H9 (cell line): ENCODE measurements around the gene CCDC191. TPM values are rescaled to one million over a fixed set of nuclear protein-coding genes. Genes with fewer than 3 reads are reported as not detected.

Source experiments
- DNase-seq: peaks from one replicate; pipeline ENCODE4 v3.0.0-alpha.2; 2017
- H2AFZ ChIP-seq: one replicate; pipeline ENCODE4 v1.6.1; 2013; ENCODE audit warnings: mild to moderate bottlenecking, low read length, control low read depth, moderate library complexity
- H2AK5ac ChIP-seq: 2 replicates; pipeline ENCODE4 v1.6.1; 2013; ENCODE audit warnings: low read length, control low read depth, mixed read lengths; ENCODE audit not compliant: insufficient read length
- H2BK120ac ChIP-seq: one replicate; pipeline ENCODE4 v1.6.1; 2013; ENCODE audit warnings: low read depth, mild to moderate bottlenecking, low read length, control low read depth, inconsistent platforms; ENCODE audit not compliant: poor library complexity, severe bottlenecking
- H2BK12ac ChIP-seq: 2 replicates; pipeline ENCODE4 v1.6.1; 2013; ENCODE audit warnings: low read length, control low read depth, mixed read lengths, low read depth; ENCODE audit not compliant: insufficient read length
- H2BK15ac ChIP-seq: 2 replicates; pipeline ENCODE4 v1.6.1; 2013; ENCODE audit warnings: low read depth, low read length, control low read depth
- H2BK20ac ChIP-seq: one replicate; pipeline ENCODE4 v1.6.1; 2013; ENCODE audit warnings: low read depth, mild to moderate bottlenecking, low read length, control low read depth, inconsistent platforms; ENCODE audit not compliant: poor library complexity, severe bottlenecking
- H2BK5ac ChIP-seq: 2 replicates; pipeline ENCODE4 v1.6.1; 2013; ENCODE audit warnings: low read length, control low read depth, mixed read lengths; ENCODE audit not compliant: insufficient read length
- H3K14ac ChIP-seq: 2 replicates; pipeline ENCODE4 v1.6.1; 2013; ENCODE audit warnings: low read length, control low read depth; ENCODE audit not compliant: insufficient read depth
- H3K18ac ChIP-seq: 2 replicates; pipeline ENCODE4 v1.6.1; 2013; ENCODE audit warnings: low read depth, mild to moderate bottlenecking, mixed read lengths, low read length, control low read depth; ENCODE audit not compliant: insufficient read length
- H3K23ac ChIP-seq: 2 replicates; pipeline ENCODE4 v1.6.1; 2013; ENCODE audit warnings: low read length, control low read depth, mixed read lengths, low read depth; ENCODE audit not compliant: insufficient read length
- H3K23me2 ChIP-seq: 2 replicates; pipeline ENCODE4 v1.6.1; 2013; ENCODE audit warnings: low read depth, mild to moderate bottlenecking, mixed read lengths, low read length, control low read depth; ENCODE audit not compliant: insufficient read length, poor library complexity, severe bottlenecking
- H3K27ac ChIP-seq: 2 replicates; pipeline ENCODE4 v1.5.1; 2013; ENCODE audit warnings: low read length, control low read depth, mixed read lengths, low read depth; ENCODE audit not compliant: insufficient read length
- H3K27me3 ChIP-seq: 2 replicates; pipeline ENCODE4 v1.6.1; 2013; ENCODE audit warnings: low read length, control low read depth, inconsistent platforms; ENCODE audit not compliant: insufficient read depth
- H3K4ac ChIP-seq: 2 replicates; pipeline ENCODE4 v1.6.1; 2013; ENCODE audit warnings: low read depth, mild to moderate bottlenecking, control low read depth, inconsistent platforms, low read length, moderate library complexity
- H3K4me1 ChIP-seq: 2 replicates; pipeline ENCODE4 v1.6.1; 2013; ENCODE audit warnings: low read length, control low read depth, inconsistent platforms; ENCODE audit not compliant: insufficient read depth
- H3K4me2 ChIP-seq: 2 replicates; pipeline ENCODE4 v1.6.1; 2013; ENCODE audit warnings: low read length, control low read depth, mixed read lengths; ENCODE audit not compliant: insufficient read length, insufficient read depth
- H3K56ac ChIP-seq: 2 replicates; pipeline ENCODE4 v1.6.1; 2013; ENCODE audit warnings: low read depth, mild to moderate bottlenecking, mixed read lengths, low read length, control low read depth; ENCODE audit not compliant: insufficient read length
- H3K79me1 ChIP-seq: 2 replicates; pipeline ENCODE4 v1.6.1; 2013; ENCODE audit warnings: low read depth, mild to moderate bottlenecking, moderate library complexity, low read length, control low read depth, inconsistent platforms; ENCODE audit not compliant: insufficient read depth, poor library complexity, severe bottlenecking
- H3K79me2 ChIP-seq: 2 replicates; pipeline ENCODE4 v1.6.1; 2013; ENCODE audit warnings: low read length, control low read depth, inconsistent platforms; ENCODE audit not compliant: insufficient read depth
- H3K9ac ChIP-seq: 2 replicates; pipeline ENCODE4 v1.6.1; 2013; ENCODE audit warnings: low read length, control low read depth, mixed read lengths; ENCODE audit not compliant: insufficient read length; ENCODE audit errors: extremely low read depth
- H3K9me3 ChIP-seq: one replicate; pipeline ENCODE4 v1.6.1; 2013; ENCODE audit warnings: low read depth, low read length, inconsistent platforms; ENCODE audit not compliant: control insufficient read depth
- H3T11ph ChIP-seq: one replicate; pipeline ENCODE4 v1.6.1; 2013; ENCODE audit warnings: mild to moderate bottlenecking, low read length, control low read depth, inconsistent platforms
- H4K20me1 ChIP-seq: one replicate; pipeline ENCODE4 v1.6.1; 2013; ENCODE audit not compliant: control insufficient read depth, insufficient read length, insufficient read depth
- H4K5ac ChIP-seq: 2 replicates; pipeline ENCODE4 v1.6.1; 2013; ENCODE audit warnings: low read depth, mild to moderate bottlenecking, mixed read lengths, low read length, control low read depth; ENCODE audit not compliant: insufficient read length
- H4K8ac ChIP-seq: replicated peaks from 2 replicates; pipeline ENCODE4 v1.6.1; 2013; ENCODE audit warnings: low read length, control low read depth, mixed read lengths, low read depth; ENCODE audit not compliant: insufficient read length
- H4K91ac ChIP-seq: 2 replicates; pipeline ENCODE4 v1.6.1; 2013; ENCODE audit warnings: low read depth, mild to moderate bottlenecking, moderate library complexity, mixed read lengths, low read length, control low read depth; ENCODE audit not compliant: insufficient read length
- H3K27ac Mint-ChIP-seq, 3 experiments: 2 replicates in 2 of 3; 3 replicates in 1 of 3; pipeline ENCODE4 v1.8.0; 2020 to 2021; ENCODE audit warnings: mixed read lengths in 3 of 3, mild to moderate bottlenecking in 1 of 3, moderate library complexity in 1 of 3
- H3K27me3 Mint-ChIP-seq: 2 replicates; pipeline ENCODE4 v1.8.0; 2021; ENCODE audit warnings: low read depth, mild to moderate bottlenecking, moderate library complexity, mixed read lengths
- H3K36me3 Mint-ChIP-seq, 3 experiments: 2 replicates in 2 of 3; 3 replicates in 1 of 3; pipeline ENCODE4 v1.8.0; 2020 to 2021; ENCODE audit warnings: low read depth in 3 of 3, mixed read lengths in 3 of 3; ENCODE audit not compliant: insufficient read depth in 1 of 3
- H3K4me1 Mint-ChIP-seq, 2 experiments: 2 replicates each; pipeline ENCODE4 v1.8.0; 2020; ENCODE audit warnings: mixed read lengths in 2 of 2
- H3K4me3 Mint-ChIP-seq, 2 experiments: 2 replicates in 1 of 2; 3 replicates in 1 of 2; pipeline ENCODE4 v1.8.0; 2020 to 2021; ENCODE audit warnings: mild to moderate bottlenecking in 2 of 2, mixed read lengths in 2 of 2, moderate library complexity in 1 of 2
- H3K9me3 Mint-ChIP-seq, 2 experiments: 2 replicates in 1 of 2; 3 replicates in 1 of 2; pipeline ENCODE4 v1.8.0; 2020; ENCODE audit warnings: mild to moderate bottlenecking in 2 of 2, mixed read lengths in 2 of 2, moderate library complexity in 1 of 2
- CTCF ChIP-seq: fragments of 200-600 bp; sonication (generic); conservative IDR thresholded peaks from 3 replicates; pipeline ENCODE4 v1.8.0; 2021; ENCODE audit warnings: antibody characterized with exemption, mild to moderate bottlenecking
- WGBS: extraction: QIAGEN DNeasy Blood & Tissue Kit; methylation state at CpG from one replicate; pipeline ENCODE4 v1.1.7; 2013; ENCODE audit warnings: missing lambda C conversion rate, low lambda C conversion rate, mixed read lengths; ENCODE audit not compliant: insufficient read length; ENCODE audit errors: extremely low coverage; 5-methylcytosine and 5-hydroxymethylcytosine counted together
- total RNA-seq: library from RNA; stranded (reverse); gene quantifications from 2 replicates; pipeline ENCODE4 v1.2.1, GENCODE V29; 2021

The CCDC191 gene
- total RNA-seq, 1 experiment from 2014 or later: 0.68 TPM

GRCh38 chr3:114093016-114093380 is 36.7 kb upstream of the CCDC191 start:
- Mint-ChIP-seq H3K9me3 (no peaks in the 10 kb centered on the region), H3K4me3 (no peak overlapping the region), H3K27me3 (no peaks in the 10 kb centered on the region), H3K4me1 (peaks cover 6 to 10% of the 10 kb centered on the region in 2 experiments), H3K36me3 (peaks cover 0 to 1% (median under 1%) of the 10 kb centered on the region in 3 experiments; a peak in 5 of 7 replicates), H3K27ac (no peak overlapping the region)
- Histone ChIP-seq H3K56ac (no peak overlapping the region), H3K27me3 (no peaks in the 10 kb centered on the region), H2BK15ac (no peak overlapping the region), H2AK5ac (no peak overlapping the region), H2BK12ac (no peak overlapping the region), H3K9me3 (no peaks in the 10 kb centered on the region), H3K18ac (no peak overlapping the region), H4K5ac (no peak overlapping the region), H3K14ac (no peak overlapping the region), H4K91ac (no peak overlapping the region), H4K20me1 (no peaks in the 10 kb centered on the region), H2BK120ac (no peak overlapping the region), H3K79me2 (no peaks in the 10 kb centered on the region), H3K23ac (no peak overlapping the region), H3K23me2 (no peaks in the 10 kb centered on the region), H3K27ac (no peak overlapping the region), H2BK5ac (no peak overlapping the region), H2AFZ (no peak overlapping the region), H3K79me1 (no peaks in the 10 kb centered on the region), H3K4ac (no peak overlapping the region), H3K4me1 (no peaks in the 10 kb centered on the region), H4K8ac (no peak overlapping the region), H3K4me2 (no peak overlapping the region), H3T11ph (no peak overlapping the region), H3K9ac (no peak overlapping the region), H2BK20ac (no peak overlapping the region)
- no peak for DNase-seq
- no peak for TF ChIP-seq CTCF
- WGBS: no CpG with 5 or more reads among the region's 3 CpGs
